SU-DHL-6 (cell line): Measurements from ENCODE around the gene DBR1.

Experiments
- CTCF ChIP-seq: fragments of 200-600 bp; sonication (generic); IDR thresholded peaks from one replicate; pipeline ENCODE4 v1.5.1; 2017; ENCODE audit warnings: antibody characterized with exemption, mild to moderate bottlenecking, low read length, moderate library complexity; ENCODE audit not compliant: insufficient read depth, poor library complexity, severe bottlenecking
- EZH2phosphoT487 ChIP-seq: fragments of 200-600 bp; sonication (generic), shearing (Covaris generic); conservative IDR thresholded peaks from 2 replicates; pipeline ENCODE4 v1.6.1; 2018; ENCODE audit warnings: mild to moderate bottlenecking, antibody characterized with exemption, low read length, moderate library complexity, mixed read lengths

GRCh38 chr3:138206196-138206595, 31.5 kb upstream of the DBR1 start:
- TF ChIP-seq EZH2phosphoT487: no peak
- TF ChIP-seq CTCF: no peak
